Naive thymus-derived CD4-positive, alpha-beta T cell (primary cell): ENCODE results near the gene CDCP2. TPM values are rescaled to one million over a fixed set of nuclear protein-coding genes. Genes with fewer than 3 reads are reported as not detected.
A peak's percentile ranks its signal among the peaks of the same experiment; 100 is the strongest.
"Not testable (repeated sequence)": the region's sequence is repeated elsewhere in the genome, so short reads cannot be mapped to it uniquely, and the experiment has no call there.

Experiments used
- ATAC-seq: fragments of 150-1000 bp; cut with Tn5 transposase; 2 replicates; pipeline ENCODE4 v1.10.0; 2021; ENCODE audit warnings: mild to moderate bottlenecking, moderate library complexity
- CTCF ChIA-PET: fragments of 350-600 bp; sonication (Branson Sonifier 250); formaldehyde crosslinking; loops from one replicate; lab custom pipeline; 2021; ENCODE audit warnings: antibody characterized with exemption; lab: Charles Lee
- POLR2A ChIA-PET: fragments of 350-600 bp; sonication (Branson Sonifier 250); formaldehyde crosslinking; loops from one replicate; lab custom pipeline; 2021; ENCODE audit warnings: antibody characterized with exemption, inconsistent platforms; lab: Charles Lee
- DNase-seq, 9 donors: peaks; one replicate each; pipeline versions ENCODE4 v3.0.0 to v3.0.0-alpha.2; 2020 to 2022; ENCODE audit warnings: mixed read lengths in 1 of 9
- H3K27ac ChIP-seq: one replicate; pipeline ENCODE4 v1.7.0; 2013; ENCODE audit warnings: mild to moderate bottlenecking, low read depth, low read length, moderate library complexity
- H3K27me3 ChIP-seq, 2 donors: one replicate each; pipeline ENCODE4 v1.7.0; 2013; ENCODE audit warnings: low read length in 2 of 2, mild to moderate bottlenecking in 2 of 2, moderate library complexity in 2 of 2; ENCODE audit not compliant: control insufficient read depth in 2 of 2, insufficient read depth in 2 of 2
- H3K36me3 ChIP-seq, 3 experiments: 1 replicate in 2 of 3; 2 replicates in 1 of 3; pipeline ENCODE4 v1.7.0; 2013; ENCODE audit warnings: low read length in 3 of 3, mild to moderate bottlenecking in 3 of 3, moderate library complexity in 1 of 3; ENCODE audit not compliant: insufficient read depth in 3 of 3, control insufficient read depth in 2 of 3
- H3K4me1 ChIP-seq, 2 donors: one replicate each; pipeline ENCODE4 v1.7.0; 2013; ENCODE audit warnings: low read length in 2 of 2, mild to moderate bottlenecking in 2 of 2, moderate library complexity in 1 of 2; ENCODE audit not compliant: control insufficient read depth in 2 of 2, insufficient read depth in 2 of 2
- H3K4me3 ChIP-seq: 2 replicates; pipeline ENCODE4 v1.7.0; 2013; ENCODE audit warnings: mild to moderate bottlenecking, low read length
- H3K9me3 ChIP-seq, 3 experiments: 1 replicate in 2 of 3; 2 replicates in 1 of 3; pipeline ENCODE4 v1.7.0; 2013; ENCODE audit warnings: low read length in 3 of 3; ENCODE audit not compliant: control insufficient read depth in 2 of 3
- H3K27ac Mint-ChIP-seq, 9 donors: one replicate each; pipeline ENCODE4 v1.8.0; 2020 to 2022; ENCODE audit warnings: mixed read lengths in 9 of 9, mild to moderate bottlenecking in 8 of 9, moderate library complexity in 5 of 9, inconsistent platforms in 2 of 9
- H3K27me3 Mint-ChIP-seq, 5 donors: one replicate each; pipeline ENCODE4 v1.8.0; 2021 to 2022; ENCODE audit warnings: mixed read lengths in 5 of 5, mild to moderate bottlenecking in 1 of 5
- H3K36me3 Mint-ChIP-seq, 5 donors: one replicate each; pipeline ENCODE4 v1.8.0; 2020 to 2022; ENCODE audit warnings: mixed read lengths in 5 of 5, mild to moderate bottlenecking in 3 of 5, inconsistent platforms in 1 of 5
- H3K4me1 Mint-ChIP-seq, 7 donors: one replicate each; pipeline ENCODE4 v1.8.0; 2020 to 2022; ENCODE audit warnings: mixed read lengths in 7 of 7, mild to moderate bottlenecking in 3 of 7, inconsistent platforms in 1 of 7
- H3K4me3 Mint-ChIP-seq, 10 donors: one replicate each; pipeline ENCODE4 v1.8.0; 2020 to 2022; ENCODE audit warnings: mild to moderate bottlenecking in 10 of 10, mixed read lengths in 10 of 10, moderate library complexity in 6 of 10, inconsistent platforms in 2 of 10
- H3K9me3 Mint-ChIP-seq, 11 donors: one replicate each; pipeline ENCODE4 v1.8.0; 2020 to 2022; ENCODE audit warnings: mixed read lengths in 11 of 11, mild to moderate bottlenecking in 4 of 11, inconsistent platforms in 1 of 11, moderate library complexity in 1 of 11
- intact Hi-C, 2 donors: fragments of 100-400 bp; cut with micrococcal nuclease; formaldehyde crosslinking; loops; one replicate each; pipeline ENCODE4 v1.15.1; 2023
- polyA plus RNA-seq, 2 donors: library from polyadenylated mRNA; unstranded; fragments of 300-500 nt; fragmentation: Illumina TruSeq; gene quantifications; one replicate each; pipeline ENCODE4 v1.2.3, GENCODE V29; 2021
- total RNA-seq, 6 experiments: library from RNA in 5 of 6; stranded (reverse) in 5 of 6; gene quantifications; 1 replicate in 5 of 6; 2 replicates in 1 of 6; pipeline ENCODE4 v1.2.3 and lab custom pipeline; 2021 to 2026

CDCP2 gene
- total and polyA plus RNA-seq, 7 experiments from 2014 or later: 0.22 to 0.30 TPM; not detected in 5

DNA sequence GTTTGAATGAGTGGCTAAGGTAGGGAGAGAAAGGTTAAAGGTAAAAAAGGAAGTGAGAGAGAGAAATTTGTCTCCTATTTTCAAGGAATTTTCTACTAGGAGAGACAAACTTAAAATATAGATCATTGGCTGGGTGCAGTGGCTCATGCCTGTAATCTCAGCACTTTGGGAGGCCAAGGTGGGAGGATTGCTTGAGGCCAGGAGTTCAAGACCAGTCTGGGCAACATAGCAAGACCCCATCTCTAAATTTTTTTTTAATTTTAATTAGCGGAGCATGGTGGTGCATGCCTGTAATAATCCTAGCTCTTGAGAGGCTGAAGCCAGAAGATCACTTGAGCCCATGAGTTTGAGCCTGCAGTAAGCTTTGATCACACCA lies 58.1 kb downstream of the CDCP2 start:
- peaks cover 4 to 47% (median 15%) of the 10 kb centered on the region in 5 donors for H3K36me3 Mint-ChIP-seq
- POLR2A ChIA-PET, intact Hi-C loops, DNase-seq, H3K27me3 ChIP-seq, ATAC-seq, H3K9me3 ChIP-seq, H3K4me3 ChIP-seq, H3K27ac ChIP-seq, H3K9me3 Mint-ChIP-seq, CTCF ChIA-PET, H3K4me1 ChIP-seq, H3K4me3 Mint-ChIP-seq, H3K27me3 Mint-ChIP-seq: not testable (repeated sequence)
- H3K27ac Mint-ChIP-seq: peak overlapping the region in 2 of 9 donors; percentile 10 to 65
- peaks cover 0 to 11% (median 6%) of the 10 kb centered on the region in 7 donors for H3K4me1 Mint-ChIP-seq
- H3K36me3 ChIP-seq: peaks cover 0 to 25% (median 0%) of the 10 kb centered on the region in 3 experiments

DNA sequence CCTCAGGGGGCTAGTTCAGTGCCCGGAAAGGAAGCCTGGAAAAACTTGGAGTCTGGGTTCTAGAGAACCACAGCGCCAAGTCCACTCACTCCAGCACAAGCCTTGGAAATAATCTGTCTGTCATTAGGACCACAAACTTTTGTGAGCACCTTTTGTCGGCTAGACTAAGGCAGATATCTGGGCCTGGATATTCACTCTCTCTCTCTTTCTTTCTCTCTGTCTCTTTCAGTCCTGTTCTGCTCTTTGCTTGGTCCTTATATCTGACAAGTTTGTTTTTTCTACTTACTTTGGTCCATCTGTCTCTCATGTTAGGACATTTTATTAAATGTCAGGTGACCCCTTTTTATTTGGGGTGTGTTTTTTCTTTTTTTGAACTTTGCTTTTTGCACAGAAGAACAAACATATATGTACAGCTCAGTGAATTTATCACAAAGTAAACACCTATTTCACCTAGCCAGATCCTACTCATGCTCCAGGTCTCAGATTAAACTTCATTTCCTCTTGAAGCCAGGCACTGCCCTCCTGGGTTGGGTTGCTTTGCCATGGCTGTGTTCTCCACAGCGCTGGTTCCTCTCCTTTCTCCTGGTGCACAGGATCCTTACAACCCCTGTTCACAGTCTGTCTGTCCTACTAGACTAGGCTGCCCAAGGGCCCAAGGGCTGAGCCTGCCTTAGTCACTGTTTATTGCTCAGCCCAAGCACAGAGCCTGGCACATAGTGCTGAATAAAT lies 58.6 kb downstream of the CDCP2 start:
- intact Hi-C loops: no loop called here
- Histone ChIP-seq H3K9me3 (no peaks in the 10 kb centered on the region), H3K27ac (no peak overlapping the region), H3K27me3 (no peaks in the 10 kb centered on the region), H3K4me3 (no peak overlapping the region), H3K36me3 (peaks cover 0 to 25% (median 0%) of the 10 kb centered on the region in 3 experiments), H3K4me1 (no peaks in the 10 kb centered on the region)
- ChIA-PET CTCF (interaction anchor here (0.6 kb wide), 1 partner anchor 8 kb away, joined by 3 read pairs; no protein-coding TSS in a partner anchor), POLR2A (no interaction called here)
- Mint-ChIP-seq H3K4me3 (no peak overlapping the region), H3K4me1 (peaks cover 0 to 11% (median 6%) of the 10 kb centered on the region in 7 donors), H3K27me3 (no peaks in the 10 kb centered on the region), H3K36me3 (peaks cover 4 to 46% (median 15%) of the 10 kb centered on the region in 5 donors), H3K9me3 (no peaks in the 10 kb centered on the region), H3K27ac (peak overlapping the region in 2 of 9 donors; percentile 10 to 65)
- ATAC-seq (no peak), DNase-seq (no peak)

DNA sequence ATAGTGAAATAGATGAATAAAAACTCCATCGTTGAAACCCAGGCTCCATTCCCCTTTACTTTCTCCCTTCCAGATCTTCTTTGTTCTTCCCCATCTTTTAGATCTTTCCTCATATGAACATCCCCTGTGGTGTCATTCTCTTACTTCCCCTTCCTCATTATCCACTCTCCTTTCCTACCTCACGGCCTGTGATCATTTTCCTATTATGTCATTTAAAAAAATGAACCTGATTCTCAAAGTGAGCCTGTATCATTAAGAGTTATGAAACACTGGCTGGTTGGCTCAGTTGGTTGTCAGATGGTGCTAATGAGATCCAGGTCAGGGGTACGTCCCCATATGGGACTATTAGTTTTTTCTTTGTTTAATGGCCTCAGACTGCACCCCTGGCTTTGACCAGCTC lies 61.1 kb downstream of the CDCP2 start:
- Mint-ChIP-seq H3K36me3 (peaks cover 0 to 31% (median 9%) of the 10 kb centered on the region in 5 donors), H3K9me3 (no peaks in the 10 kb centered on the region), H3K4me3 (no peak overlapping the region), H3K27me3 (no peaks in the 10 kb centered on the region), H3K4me1 (peaks cover 0 to 4% (median 0%) of the 10 kb centered on the region in 7 donors), H3K27ac (no peak overlapping the region)
- ChIA-PET POLR2A (no interaction called here), CTCF (no interaction called here)
- Histone ChIP-seq H3K9me3 (no peaks in the 10 kb centered on the region), H3K4me1 (no peaks in the 10 kb centered on the region), H3K27me3 (no peaks in the 10 kb centered on the region), H3K4me3 (no peak overlapping the region), H3K36me3 (peaks cover 0 to 25% (median 0%) of the 10 kb centered on the region in 3 experiments), H3K27ac (no peak overlapping the region)
- intact Hi-C loops: no loop called here
- no peak for DNase-seq
- no peak for ATAC-seq

DNA sequence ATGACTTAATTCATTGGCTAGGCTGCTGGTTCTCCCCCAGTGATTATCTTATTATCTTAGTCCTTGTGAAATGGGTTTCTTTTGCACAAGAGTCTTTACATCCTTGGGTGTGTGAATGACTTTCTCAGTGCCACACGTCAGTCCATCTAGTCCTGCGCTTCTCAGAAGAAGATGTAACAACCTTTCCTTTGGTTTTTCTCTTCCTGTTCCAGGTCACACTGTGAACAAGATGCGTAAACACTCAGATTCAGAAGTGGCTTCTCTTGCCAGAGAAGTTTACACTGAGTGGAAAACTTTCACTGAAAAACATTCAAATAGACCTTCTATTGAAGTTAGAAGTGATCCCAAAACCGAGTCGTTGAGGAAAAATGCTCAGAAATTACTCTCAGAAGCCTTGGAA lies 64.4 kb downstream of the CDCP2 start:
- Histone ChIP-seq H3K27ac (no peak overlapping the region), H3K4me1 (no peaks in the 10 kb centered on the region), H3K36me3 (peaks cover 0 to 13% (median 0%) of the 10 kb centered on the region in 3 experiments), H3K27me3 (no peaks in the 10 kb centered on the region), H3K9me3 (no peaks in the 10 kb centered on the region), H3K4me3 (no peak overlapping the region)
- Mint-ChIP-seq H3K9me3 (no peaks in the 10 kb centered on the region), H3K4me3 (no peak overlapping the region), H3K4me1 (peaks cover 0 to 4% (median 0%) of the 10 kb centered on the region in 7 donors), H3K27ac (no peak overlapping the region), H3K36me3 (peaks cover 0 to 30% (median 6%) of the 10 kb centered on the region in 5 donors), H3K27me3 (no peaks in the 10 kb centered on the region)
- DNase-seq (no peak), ATAC-seq (no peak)
- intact Hi-C loops: no loop called here
- POLR2A ChIA-PET: no interaction called here
- CTCF ChIA-PET: no interaction called here

DNA sequence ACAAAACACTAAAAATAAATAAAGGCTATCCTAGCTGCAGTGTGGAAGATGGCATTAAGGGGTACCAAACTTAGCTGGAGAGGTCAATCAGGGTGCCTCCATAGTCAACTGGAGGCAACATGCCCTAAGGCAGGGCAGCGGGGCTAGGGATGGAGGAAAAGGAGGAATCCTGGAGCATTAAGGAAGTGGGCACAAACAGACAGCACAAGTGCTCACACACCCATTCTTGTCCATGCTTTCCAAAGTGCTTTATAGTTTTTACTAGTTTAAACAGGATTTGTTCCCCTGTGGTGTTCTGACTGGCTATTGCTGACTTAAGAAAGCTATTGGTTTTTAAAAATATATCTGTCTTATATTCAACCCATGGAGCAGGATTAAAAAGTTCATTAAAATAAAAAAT lies 66.0 kb downstream of the CDCP2 start:
- Mint-ChIP-seq H3K27ac (no peak overlapping the region), H3K36me3 (peaks cover 0 to 24% (median 6%) of the 10 kb centered on the region in 5 donors), H3K9me3 (peaks cover 0 to 2% (median 0%) of the 10 kb centered on the region in 11 donors), H3K4me1 (peaks cover 0 to 5% (median 0%) of the 10 kb centered on the region in 7 donors), H3K27me3 (no peaks in the 10 kb centered on the region), H3K4me3 (no peak overlapping the region)
- intact Hi-C loops: no loop called here
- ChIA-PET POLR2A (no interaction called here), CTCF (interaction anchor here (1.1 kb wide), 1 partner anchor 18 kb away, joined by 3 read pairs; no protein-coding TSS in a partner anchor)
- ATAC-seq (no peak), DNase-seq (no peak)
- no peaks in the 10 kb centered on the region for H3K27me3 ChIP-seq
- H3K4me3 ChIP-seq: no peak overlapping the region
- H3K36me3 ChIP-seq: peaks cover 0 to 12% (median 0%) of the 10 kb centered on the region in 3 experiments
- no peaks in the 10 kb centered on the region for H3K9me3 ChIP-seq
- H3K4me1 ChIP-seq: no peaks in the 10 kb centered on the region
- H3K27ac ChIP-seq: no peak overlapping the region

DNA sequence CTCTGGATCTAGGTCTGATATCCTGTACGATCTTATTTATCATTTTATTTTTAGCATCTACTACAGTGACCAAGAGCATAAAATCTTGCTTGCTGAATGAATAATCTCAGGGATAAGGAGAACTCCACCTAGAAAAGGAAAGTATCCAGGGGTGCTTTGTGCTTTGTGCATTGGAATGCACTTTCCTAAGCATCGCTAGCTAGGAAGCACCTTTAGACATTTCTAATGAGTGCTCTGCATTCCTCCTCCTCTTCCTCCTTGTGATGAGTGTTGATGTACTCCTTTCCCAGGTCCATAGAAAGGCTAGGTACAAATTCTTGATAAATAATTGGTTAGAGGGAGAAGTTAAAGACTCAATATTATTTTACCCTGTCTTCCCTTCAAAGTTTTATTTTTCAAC lies 68.0 kb downstream of the CDCP2 start:
- H3K4me3 Mint-ChIP-seq: no peak overlapping the region
- H3K4me1 Mint-ChIP-seq: peaks cover 2 to 10% (median 4%) of the 10 kb centered on the region in 7 donors
- no peak overlapping the region for H3K27ac Mint-ChIP-seq
- ATAC-seq: no peak
- no peak overlapping the region for H3K4me3 ChIP-seq
- no peaks in the 10 kb centered on the region for H3K9me3 ChIP-seq
- no peaks in the 10 kb centered on the region for H3K4me1 ChIP-seq
- H3K27me3 ChIP-seq: no peaks in the 10 kb centered on the region
- H3K9me3 Mint-ChIP-seq: peaks cover 0 to 2% (median 0%) of the 10 kb centered on the region in 11 donors
- no peaks in the 10 kb centered on the region for H3K27me3 Mint-ChIP-seq
- ChIA-PET POLR2A (no interaction called here), CTCF (no interaction called here)
- intact Hi-C loops: no loop called here
- H3K27ac ChIP-seq: no peak overlapping the region
- DNase-seq: no peak
- H3K36me3 ChIP-seq: peaks cover 0 to 7% (median 0%) of the 10 kb centered on the region in 3 experiments
- H3K36me3 Mint-ChIP-seq: peaks cover 0 to 20% (median 9%) of the 10 kb centered on the region in 5 donors
